GM21526 (cell line): ENCODE results near the gene GNE.
A peak's percentile ranks its signal among the peaks of the same experiment; 100 is the strongest.
"Not testable (repeated sequence)": the region's sequence is repeated elsewhere in the genome, so short reads cannot be mapped to it uniquely, and the experiment has no call there.

ENCODE experiments used
- ATAC-seq: cut with Tn5 transposase; IDR thresholded peaks from one replicate; pipeline ENCODE4 v1.9.1; 2021; ENCODE audit warnings: moderate library complexity; ENCODE audit not compliant: unreplicated experiment, low FRiP score

GNE gene

GRCh38 chr9:36210722-36211121 lies 47.5 kb downstream of the GNE start:
- no peak for ATAC-seq

- no peak for ATAC-seq
These were observed 49.6 kb downstream of the GNE start for GRCh38 chr9:36208521-36209253.

GRCh38 chr9:36207546-36208012 lies 50.7 kb downstream of the GNE start:
- ATAC-seq = no peak

DNA sequence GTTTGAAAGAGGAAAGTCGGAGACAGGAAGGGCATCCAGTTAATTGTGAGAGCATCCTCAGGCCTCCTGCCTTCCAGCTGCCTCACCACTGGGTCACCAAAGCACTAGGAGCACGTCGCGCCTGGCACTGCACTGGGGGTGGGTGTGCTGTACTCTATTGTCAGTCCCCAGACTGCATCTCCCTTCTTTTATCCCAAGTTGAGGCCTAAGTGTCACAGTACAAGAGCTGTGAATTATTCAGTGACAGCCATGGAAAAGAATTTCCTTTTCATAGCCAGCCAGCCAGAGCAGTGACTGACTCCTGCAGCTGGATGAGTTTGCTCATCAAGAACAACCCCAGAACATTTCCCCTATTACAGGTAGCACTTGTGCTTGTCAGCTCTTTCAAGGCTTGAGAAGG lies 51.2 kb downstream of the GNE start:
- no peak for ATAC-seq

DNA sequence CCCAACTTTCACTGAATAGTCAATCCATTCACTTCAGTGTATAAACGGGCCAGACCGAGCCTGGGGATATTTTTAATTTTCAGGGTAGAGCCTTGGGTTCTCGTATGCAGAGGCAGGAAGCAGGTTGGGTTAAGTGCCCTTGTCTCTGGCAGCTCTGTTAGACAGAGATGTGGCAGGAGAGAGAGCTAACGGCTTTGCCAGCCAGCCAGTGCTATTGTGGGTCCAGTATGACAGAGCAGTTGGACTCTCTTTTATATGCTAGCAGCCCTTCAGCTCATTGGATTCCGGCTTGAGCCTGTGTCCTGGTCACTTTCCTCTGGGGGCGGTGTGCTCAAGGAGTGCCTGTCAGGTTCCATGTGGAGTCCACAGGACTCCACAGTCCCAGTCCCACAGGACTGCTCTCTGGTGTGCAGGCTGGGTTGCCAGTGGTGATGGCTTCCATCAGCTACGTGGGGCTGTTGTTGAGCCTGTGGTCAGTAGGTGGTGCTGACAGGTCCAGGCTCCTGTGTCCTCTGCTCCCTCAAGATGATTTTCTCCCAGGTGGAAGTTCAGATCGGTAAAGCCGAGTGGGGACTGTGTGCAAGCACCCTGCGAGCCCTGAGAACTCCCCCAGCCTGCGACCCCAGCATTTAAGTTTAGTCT lies 53.2 kb downstream of the GNE start:
- no peak for ATAC-seq

DNA sequence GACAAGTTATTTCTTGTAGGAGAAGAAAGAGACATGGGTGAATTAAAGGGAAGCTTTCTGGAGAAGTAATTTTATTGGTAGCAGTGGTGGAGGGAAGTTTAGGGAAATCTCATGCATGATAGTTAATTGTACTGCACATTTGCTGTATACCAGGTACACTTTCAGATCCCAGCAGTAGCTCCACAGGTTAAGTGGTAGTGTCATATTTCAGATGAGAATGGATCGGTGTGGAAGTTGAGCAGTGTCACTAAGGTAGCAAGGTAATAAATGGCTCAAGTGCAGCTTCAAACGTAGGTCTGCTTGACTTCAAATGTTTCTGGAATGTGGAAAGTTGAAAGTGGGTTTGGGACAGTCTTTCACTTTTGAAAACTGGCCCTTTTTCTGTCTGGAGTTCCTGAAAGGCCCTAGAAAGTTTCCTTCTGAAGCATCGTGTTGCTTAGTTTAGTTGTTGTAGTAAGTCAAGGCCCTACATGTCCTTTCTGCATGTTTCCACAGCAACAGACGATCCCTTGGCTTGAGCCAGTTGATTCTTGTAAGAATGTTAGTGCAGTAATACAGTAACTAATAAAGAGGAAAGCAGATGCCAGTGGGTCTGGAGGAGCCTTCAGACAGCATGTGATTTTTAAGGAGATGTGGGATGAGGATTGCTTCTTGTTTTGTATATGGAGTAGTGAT lies 63.8 kb downstream of the GNE start:
- no peak for ATAC-seq

- ATAC-seq = no peak
These were observed 65.2 kb downstream of the GNE start for GRCh38 chr9:36193023-36193422.

- ATAC-seq = no peak
These were observed 66.1 kb downstream of the GNE start for GRCh38 chr9:36192196-36192595.

- ATAC-seq = no peak
These were observed 66.6 kb downstream of the GNE start for GRCh38 chr9:36191686-36192085.

GRCh38 chr9:36191290-36191645 lies 67.0 kb downstream of the GNE start:
- ATAC-seq = peak; percentile 8

- ATAC-seq = peak; percentile 92
These were observed 67.6 kb downstream of the GNE start, which contains the start of gene CLTA for GRCh38 chr9:36190388-36191289. TSS of gene CLTA (plus strand) at chr9:36190921. CDS start at chr9:36191057, 136 bp downstream.

- ATAC-seq = no peak
These were observed 68.3 kb downstream of the GNE start for GRCh38 chr9:36189976-36190375.

GRCh38 chr9:36188212-36188611 lies 70.0 kb downstream of the GNE start:
- no peak for ATAC-seq

GRCh38 chr9:36187414-36187813 lies 70.8 kb downstream of the GNE start:
- ATAC-seq = no peak

DNA sequence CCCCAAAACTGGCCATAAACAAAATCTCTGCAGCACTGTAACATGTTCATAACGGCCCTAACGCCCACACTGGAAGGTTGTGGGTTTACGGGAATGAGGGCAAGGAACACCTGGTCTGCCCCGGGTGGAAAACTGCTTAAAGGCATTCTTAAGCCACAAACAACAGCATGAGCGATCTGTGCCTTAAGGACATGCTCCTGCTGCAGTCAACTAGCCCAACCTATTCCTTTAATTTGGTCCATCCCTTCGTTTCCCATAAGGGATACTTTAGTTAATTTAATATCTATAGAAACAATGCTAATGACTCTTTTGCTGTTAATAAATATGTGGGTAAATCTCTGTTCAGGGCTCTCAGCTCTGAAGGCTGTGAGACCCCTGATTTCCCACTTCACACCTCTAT lies 78.0 kb downstream of the GNE start:
- ATAC-seq = not testable (repeated sequence)

- ATAC-seq = no peak
These were observed 80.7 kb downstream of the GNE start for GRCh38 chr9:36177571-36177970.

- not testable (repeated sequence) for ATAC-seq
These were observed 81.8 kb downstream of the GNE start for GRCh38 chr9:36176496-36176895.

GRCh38 chr9:36175209-36175608 lies 83.0 kb downstream of the GNE start:
- not testable (repeated sequence) for ATAC-seq

DNA sequence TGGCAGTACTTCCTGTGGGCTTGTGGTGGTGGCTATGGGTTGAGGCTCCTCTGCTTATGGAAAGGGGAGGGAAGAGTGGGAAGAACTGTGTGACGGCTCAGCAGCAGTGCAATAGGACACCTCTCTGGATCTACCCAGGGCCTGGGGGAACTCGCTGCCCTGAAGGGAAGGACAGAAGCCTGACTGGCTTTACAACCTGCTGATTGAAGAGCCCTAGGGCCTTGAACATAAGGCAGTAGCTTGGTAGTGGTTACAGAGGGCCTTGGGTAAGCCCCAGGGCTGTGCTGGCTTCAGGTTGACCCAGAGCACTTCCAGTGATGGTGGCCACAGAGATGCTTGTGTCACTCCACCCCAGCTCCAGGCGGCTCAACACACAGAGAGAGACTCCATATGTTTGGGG lies 83.5 kb downstream of the GNE start:
- ATAC-seq = no peak

DNA sequence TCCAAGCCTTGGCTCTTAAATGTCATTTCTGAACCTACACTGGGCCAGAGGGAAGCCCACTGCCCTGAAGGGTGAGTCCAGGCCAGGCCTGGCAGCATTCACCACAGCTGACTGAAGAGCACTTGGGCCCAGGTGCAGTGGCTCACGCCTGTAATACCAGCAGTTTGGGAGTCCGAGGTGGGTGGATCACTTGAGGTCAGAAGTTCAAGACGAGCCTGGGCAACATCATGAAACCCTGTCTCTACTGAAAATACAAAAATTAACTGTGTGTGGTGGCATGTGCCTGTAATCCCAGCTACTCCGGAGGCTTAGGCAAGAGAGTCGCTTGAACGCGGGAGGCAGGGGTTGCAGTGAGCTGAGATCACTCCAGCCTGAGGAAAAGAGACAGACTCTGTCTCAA lies 84.0 kb downstream of the GNE start:
- no peak for ATAC-seq

DNA sequence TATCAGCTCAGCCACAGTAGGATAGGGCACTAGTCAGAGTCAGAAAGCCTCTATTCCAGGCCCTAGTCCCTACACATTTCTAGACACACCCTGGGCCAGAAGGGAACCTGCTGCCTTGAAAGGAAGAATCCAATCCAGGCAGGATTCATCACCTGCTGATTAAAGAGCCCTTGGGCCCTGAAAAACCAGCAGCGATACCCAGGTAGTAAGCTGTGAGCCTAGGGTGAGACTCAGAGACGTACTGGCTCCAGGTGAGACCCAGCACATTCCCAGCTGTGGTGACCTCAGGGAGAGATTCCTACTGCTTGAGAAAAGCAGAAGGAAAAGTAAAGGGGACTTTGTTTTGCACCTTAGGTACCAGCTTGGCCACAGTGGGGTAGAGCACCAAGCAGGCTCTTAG lies 84.4 kb downstream of the GNE start:
- no peak for ATAC-seq
